OCI-LY7 (cell line): ENCODE data around the gene IRF7. TPM values are rescaled to one million over a fixed set of nuclear protein-coding genes. Genes with fewer than 3 reads are reported as not detected.

Experiments
- BruUV-seq: library from RNA; stranded (reverse); fragments of 400-500 nt; replicated peaks from 2 replicates; lab custom pipeline; 2021; lab: Mats Ljungman, UMichigan
- CTCF ChIA-PET: fragments of 300-600 bp; sonication (Branson Sonifier 250); formaldehyde crosslinking; loops from one replicate; lab custom pipeline; 2022; ENCODE audit warnings: antibody characterized with exemption; ENCODE audit not compliant: unreplicated experiment; lab: Charles Lee
- POLR2A ChIA-PET: fragments of 300-600 bp; sonication (Branson Sonifier 250); formaldehyde crosslinking; loops from one replicate; lab custom pipeline; 2022; ENCODE audit warnings: antibody characterized with exemption; lab: Charles Lee
- DNase-seq: peaks from one replicate; pipeline ENCODE4 v3.0.0-alpha.2; 2015; ENCODE audit warnings: low spot score
- H2AFZ ChIP-seq: fragments of 200-600 bp; sonication (generic), shearing (Covaris generic); 2 replicates; pipeline ENCODE4 v1.6.1; 2014; ENCODE audit warnings: mild to moderate bottlenecking, antibody characterized with exemption, low read length, moderate library complexity
- H3K27ac ChIP-seq: fragments of 200-600 bp; sonication (generic); 2 replicates; pipeline ENCODE4 v1.5.1; 2014; ENCODE audit warnings: mixed run types, low read depth, mild to moderate bottlenecking, moderate library complexity, low read length, inconsistent platforms; ENCODE audit not compliant: poor library complexity, severe bottlenecking
- H3K36me3 ChIP-seq: fragments of 200-600 bp; sonication (generic); 2 replicates; pipeline ENCODE4 v1.6.1; 2014; ENCODE audit warnings: mild to moderate bottlenecking, antibody characterized with exemption, low read length, moderate library complexity, mixed read lengths; ENCODE audit not compliant: insufficient read depth
- H3K4me1 ChIP-seq: fragments of 200-600 bp; sonication (generic); 2 replicates; pipeline ENCODE4 v1.5.1; 2014; ENCODE audit warnings: mild to moderate bottlenecking, low read length; ENCODE audit not compliant: insufficient read depth, poor library complexity, severe bottlenecking
- H3K4me2 ChIP-seq: fragments of 200-600 bp; sonication (generic); 2 replicates; pipeline ENCODE4 v1.6.1; 2014; ENCODE audit warnings: mild to moderate bottlenecking, low read length
- H3K4me3 ChIP-seq: fragments of 200-600 bp; sonication (generic); 2 replicates; pipeline ENCODE4 v1.5.1; 2014; ENCODE audit warnings: mild to moderate bottlenecking, low read depth, low read length; ENCODE audit not compliant: poor library complexity, severe bottlenecking
- H3K79me2 ChIP-seq: fragments of 200-600 bp; sonication (generic); 2 replicates; pipeline ENCODE4 v1.6.1; 2016; ENCODE audit warnings: low read depth, mild to moderate bottlenecking, low read length, moderate library complexity, mixed read lengths; ENCODE audit not compliant: insufficient read depth
- H3K9me2 ChIP-seq: fragments of 200-600 bp; sonication (generic); 2 replicates; pipeline ENCODE4 v1.6.1; 2016; ENCODE audit warnings: mild to moderate bottlenecking, low read length, mixed read lengths; ENCODE audit not compliant: insufficient read depth
- H3K9me3 ChIP-seq: fragments of 200-600 bp; sonication (generic); 2 replicates; pipeline ENCODE4 v1.6.1; 2014; ENCODE audit warnings: mild to moderate bottlenecking, mixed run types, low read length, mixed read lengths
- H4K20me1 ChIP-seq: fragments of 200-600 bp; sonication (generic); 2 replicates; pipeline ENCODE4 v1.6.1; 2014; ENCODE audit warnings: mild to moderate bottlenecking, antibody characterized with exemption, low read length, moderate library complexity, mixed read lengths; ENCODE audit not compliant: insufficient read depth
- EZH2phosphoT487 ChIP-seq: fragments of 200-600 bp; sonication (generic); IDR thresholded peaks from 2 replicates; pipeline ENCODE4 v1.6.1; 2018; ENCODE audit warnings: low read depth, borderline replicate concordance, mild to moderate bottlenecking, mixed run types, antibody characterized with exemption, low read length, moderate library complexity, mixed read lengths
- intact Hi-C: fragments of 100-400 bp; cut with micrococcal nuclease; formaldehyde crosslinking; loops from one replicate; pipeline ENCODE4 v1.10.0; 2022; ENCODE audit not compliant: unreplicated experiment
- total RNA-seq, 2 experiments: library from RNA; depleted of rRNA in 1 of 2; stranded (reverse); fragments of >200 nt in 1 of 2; shearing (Covaris generic) in 1 of 2; gene quantifications; 2 replicates each; pipeline ENCODE4 v1.2.3, GENCODE V29; 2014 to 2022
- TF ChIP-seq, protein P1 (sequence below): fragments of 200-600 bp; sonication (generic); conservative IDR thresholded peaks from 2 replicates; pipeline ENCODE4 v1.5.1; 2014; ENCODE audit warnings: mild to moderate bottlenecking, antibody characterized with exemption, low read length, moderate library complexity, mixed read lengths

The IRF7 gene
- total RNA-seq, 2 experiments from 2014 or later, result 15.8 to 18.7 TPM

DNA sequence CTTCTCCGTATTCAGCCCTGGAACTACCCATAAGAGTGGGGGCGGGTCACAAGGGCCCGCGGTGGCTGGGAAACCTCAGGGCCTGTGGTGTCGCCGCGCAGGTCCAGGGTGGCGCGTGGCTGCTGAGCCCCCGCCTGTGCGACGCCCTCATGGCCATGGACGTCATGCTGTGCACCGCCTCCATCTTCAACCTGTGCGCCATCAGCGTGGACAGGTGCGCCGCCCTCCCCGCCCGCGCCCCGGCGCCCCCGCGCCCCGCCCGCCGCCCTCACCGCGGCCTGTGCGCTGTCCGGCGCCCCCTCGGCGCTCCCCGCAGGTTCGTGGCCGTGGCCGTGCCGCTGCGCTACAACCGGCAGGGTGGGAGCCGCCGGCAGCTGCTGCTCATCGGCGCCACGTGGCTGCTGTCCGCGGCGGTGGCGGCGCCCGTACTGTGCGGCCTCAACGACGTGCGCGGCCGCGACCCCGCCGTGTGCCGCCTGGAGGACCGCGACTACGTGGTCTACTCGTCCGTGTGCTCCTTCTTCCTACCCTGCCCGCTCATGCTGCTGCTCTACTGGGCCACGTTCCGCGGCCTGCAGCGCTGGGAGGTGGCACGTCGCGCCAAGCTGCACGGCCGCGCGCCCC, 23.7 kb upstream of the IRF7 start:
- H2AFZ ChIP-seq, result no peak overlapping the region
- H3K9me3 ChIP-seq, result no peaks in the 10 kb centered on the region
- H3K4me2 ChIP-seq, result no peak overlapping the region
- intact Hi-C loops, result no loop called here
- H3K9me2 ChIP-seq, result no peaks in the 10 kb centered on the region
- H3K27ac ChIP-seq, result no peak overlapping the region
- TF ChIP-seq EZH2phosphoT487, result no peak
- TF ChIP-seq, protein P1, sequence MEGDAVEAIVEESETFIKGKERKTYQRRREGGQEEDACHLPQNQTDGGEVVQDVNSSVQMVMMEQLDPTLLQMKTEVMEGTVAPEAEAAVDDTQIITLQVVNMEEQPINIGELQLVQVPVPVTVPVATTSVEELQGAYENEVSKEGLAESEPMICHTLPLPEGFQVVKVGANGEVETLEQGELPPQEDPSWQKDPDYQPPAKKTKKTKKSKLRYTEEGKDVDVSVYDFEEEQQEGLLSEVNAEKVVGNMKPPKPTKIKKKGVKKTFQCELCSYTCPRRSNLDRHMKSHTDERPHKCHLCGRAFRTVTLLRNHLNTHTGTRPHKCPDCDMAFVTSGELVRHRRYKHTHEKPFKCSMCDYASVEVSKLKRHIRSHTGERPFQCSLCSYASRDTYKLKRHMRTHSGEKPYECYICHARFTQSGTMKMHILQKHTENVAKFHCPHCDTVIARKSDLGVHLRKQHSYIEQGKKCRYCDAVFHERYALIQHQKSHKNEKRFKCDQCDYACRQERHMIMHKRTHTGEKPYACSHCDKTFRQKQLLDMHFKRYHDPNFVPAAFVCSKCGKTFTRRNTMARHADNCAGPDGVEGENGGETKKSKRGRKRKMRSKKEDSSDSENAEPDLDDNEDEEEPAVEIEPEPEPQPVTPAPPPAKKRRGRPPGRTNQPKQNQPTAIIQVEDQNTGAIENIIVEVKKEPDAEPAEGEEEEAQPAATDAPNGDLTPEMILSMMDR, result no peak
- no peaks in the 10 kb centered on the region for H3K79me2 ChIP-seq
- H4K20me1 ChIP-seq, result no peaks in the 10 kb centered on the region
- no peak overlapping the region for H3K4me3 ChIP-seq
- DNase-seq, result no peak
- ChIA-PET CTCF (no interaction called here), POLR2A (no interaction called here)
- peaks cover 9% of the 10 kb centered on the region for H3K4me1 ChIP-seq
- no TSS peak for BruUV-seq
- H3K36me3 ChIP-seq, result peaks cover 21% of the 10 kb centered on the region; the same call in 1 of the 2 replicates

DNA sequence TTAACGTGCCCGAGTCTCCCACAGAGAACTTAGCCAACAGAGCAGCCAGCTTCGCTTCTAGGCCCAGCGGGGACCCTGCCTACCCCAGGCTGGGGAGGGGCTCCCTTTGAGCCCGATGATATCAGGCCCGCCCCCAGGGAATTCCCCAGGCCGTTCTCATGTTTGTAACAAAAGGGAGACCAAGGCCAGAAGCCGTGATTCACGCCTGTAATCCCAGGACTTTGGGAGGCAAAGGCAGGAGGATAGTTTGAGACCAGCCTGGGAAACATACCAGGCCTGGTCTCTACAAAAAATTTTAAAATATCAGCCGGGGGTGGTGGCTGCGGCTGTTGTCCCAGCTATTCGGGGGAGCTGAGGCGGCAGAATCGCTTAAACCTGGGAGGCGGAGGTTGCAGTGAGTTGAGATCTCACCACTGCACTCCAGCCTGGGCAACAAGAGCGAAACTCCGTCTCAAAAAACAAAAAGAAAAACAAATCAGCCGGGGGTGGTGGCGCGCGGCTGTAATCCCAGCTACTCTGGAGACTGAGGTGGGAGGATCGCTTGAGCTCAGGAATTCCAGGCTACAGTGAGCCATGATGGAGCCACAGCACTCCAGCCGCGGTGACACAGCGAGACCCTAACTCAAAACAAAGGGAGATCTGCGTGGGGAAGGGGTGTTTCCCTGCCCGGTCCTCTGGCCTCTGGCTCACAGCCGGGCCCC, 23.0 kb upstream of the IRF7 start:
- Histone ChIP-seq H3K36me3 (peaks cover 15% of the 10 kb centered on the region; the same call in 1 of the 2 replicates), H3K4me1 (peaks cover 9% of the 10 kb centered on the region), H3K9me3 (no peaks in the 10 kb centered on the region), H3K79me2 (no peaks in the 10 kb centered on the region), H2AFZ (no peak overlapping the region), H3K9me2 (no peaks in the 10 kb centered on the region), H4K20me1 (no peaks in the 10 kb centered on the region), H3K27ac (no peak overlapping the region), H3K4me3 (no peak overlapping the region), H3K4me2 (no peak overlapping the region)
- no TSS peak for BruUV-seq
- no peak for DNase-seq
- intact Hi-C loops, result no loop called here
- CTCF ChIA-PET, result no interaction called here
- TF ChIP-seq, protein P1, result no peak
- TF ChIP-seq EZH2phosphoT487, result no peak
- POLR2A ChIA-PET, result no interaction called here
